Activated naive CD8-positive, alpha-beta T cell treated with anti-CD3 and anti-CD28 coated beads, Interleukin-2, amount 50 U/mL, for 24 hours (primary cell): ENCODE measurements around the gene CDH23.

Experiments used
- ATAC-seq: fragments of 150-1000 bp; cut with Tn5 transposase; one replicate; pipeline ENCODE4 v1.10.0; 2021
- DNase-seq: peaks from one replicate; pipeline ENCODE4 v3.0.0; 2021
- H3K27ac Mint-ChIP-seq: one replicate; pipeline ENCODE4 v1.8.0; 2021; ENCODE audit warnings: mild to moderate bottlenecking, mixed read lengths
- H3K27me3 Mint-ChIP-seq: one replicate; pipeline ENCODE4 v1.8.0; 2021; ENCODE audit warnings: mixed read lengths
- H3K36me3 Mint-ChIP-seq: one replicate; pipeline ENCODE4 v1.8.0; 2021; ENCODE audit warnings: low read depth, mixed read lengths
- H3K4me1 Mint-ChIP-seq: one replicate; pipeline ENCODE4 v1.8.0; 2021; ENCODE audit warnings: mixed read lengths
- H3K4me3 Mint-ChIP-seq: one replicate; pipeline ENCODE4 v1.8.0; 2021; ENCODE audit warnings: mild to moderate bottlenecking, moderate library complexity, mixed read lengths
- H3K9me3 Mint-ChIP-seq: one replicate; pipeline ENCODE4 v1.8.0; 2021; ENCODE audit warnings: mixed read lengths

CDH23 gene

DNA sequence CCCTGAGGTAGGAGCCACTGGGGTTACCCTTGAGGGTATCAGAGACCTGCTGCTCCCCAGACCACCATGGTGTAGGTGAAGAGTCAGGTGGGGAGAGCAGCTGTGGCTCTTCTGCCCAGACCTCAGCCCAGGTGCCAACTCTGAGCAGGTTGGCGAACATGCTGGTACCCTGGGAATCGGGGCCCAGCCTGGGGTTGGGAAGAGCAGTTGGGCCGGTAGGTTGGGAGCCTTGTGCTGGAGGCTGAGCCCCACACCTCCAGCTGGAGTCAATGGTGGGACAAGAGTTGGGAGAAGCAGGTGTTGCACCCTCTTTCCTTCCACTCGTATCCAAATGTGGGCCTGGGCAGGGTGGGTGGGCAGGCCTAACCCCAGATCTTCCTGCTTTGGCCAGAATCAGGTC is 114.5 kb downstream of the CDH23 start:
- Mint-ChIP-seq H3K36me3 (no peaks in the 10 kb centered on the region), H3K9me3 (no peaks in the 10 kb centered on the region), H3K4me3 (no peak overlapping the region), H3K27me3 (no peaks in the 10 kb centered on the region), H3K27ac (no peak overlapping the region), H3K4me1 (no peaks in the 10 kb centered on the region)
- no peak for ATAC-seq
- no peak for DNase-seq

DNA sequence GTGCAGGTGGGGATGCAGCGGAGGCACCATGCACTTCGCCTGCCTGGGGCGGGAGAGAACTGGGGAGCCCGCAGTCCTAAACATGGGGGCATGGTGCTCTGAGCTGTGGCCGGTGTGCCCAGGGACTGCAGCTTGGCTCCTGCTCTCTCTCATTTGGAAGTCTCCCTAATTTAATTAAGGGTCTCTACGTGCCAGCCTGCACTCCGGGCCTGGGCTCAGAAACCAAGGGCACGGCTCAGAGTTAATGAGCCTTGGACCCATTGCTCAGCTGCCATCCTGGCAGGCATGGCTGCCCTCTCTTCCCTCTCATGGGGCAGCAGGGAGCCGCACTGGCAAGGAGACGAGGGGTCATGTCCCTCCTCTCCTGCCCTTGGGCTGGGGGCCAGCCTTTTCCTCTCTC is 115.6 kb downstream of the CDH23 start:
- Mint-ChIP-seq H3K4me3 (no peak overlapping the region), H3K27me3 (no peaks in the 10 kb centered on the region), H3K27ac (no peak overlapping the region), H3K36me3 (no peaks in the 10 kb centered on the region), H3K4me1 (no peaks in the 10 kb centered on the region), H3K9me3 (no peaks in the 10 kb centered on the region)
- ATAC-seq, result no peak
- DNase-seq, result no peak

DNA sequence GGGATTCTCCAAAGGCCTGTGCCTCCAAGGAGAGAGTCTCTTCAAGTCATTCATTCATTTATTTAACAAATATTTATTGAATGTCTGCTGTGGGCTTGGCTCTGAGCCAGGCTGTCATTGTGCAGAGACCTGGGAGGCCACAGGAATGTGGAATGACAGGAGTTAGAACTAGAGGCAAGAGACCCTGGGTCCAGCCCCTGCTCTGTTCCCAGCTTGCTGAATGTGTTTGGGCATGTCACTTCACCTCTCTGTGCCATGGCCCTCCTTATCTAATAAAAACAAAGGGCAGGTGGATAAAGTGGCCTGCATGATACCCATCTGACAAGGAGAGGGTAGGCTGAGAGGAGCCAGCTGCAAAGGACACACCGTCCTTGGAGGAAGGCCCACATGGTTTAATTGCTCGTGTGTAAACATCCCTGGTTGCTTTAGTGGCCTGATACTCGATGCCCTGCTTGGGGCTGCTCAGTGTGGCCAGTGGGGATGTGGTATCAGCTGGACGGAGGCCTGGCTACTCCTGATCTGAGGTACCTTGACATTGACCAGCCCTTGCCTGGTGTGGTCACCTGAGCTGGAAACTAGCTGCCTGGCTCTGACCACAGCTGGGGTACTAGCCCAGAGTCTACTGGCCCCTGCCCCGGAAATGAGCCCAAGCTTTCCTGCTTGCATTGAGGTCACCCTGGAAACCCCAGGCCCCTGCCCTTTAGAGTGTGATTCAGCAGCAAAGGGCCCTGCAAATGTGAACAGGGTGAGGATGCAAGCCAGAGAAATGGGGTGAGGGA is 116.2 kb downstream of the CDH23 start:
- no peak overlapping the region for H3K27ac Mint-ChIP-seq
- H3K9me3 Mint-ChIP-seq, result no peaks in the 10 kb centered on the region
- no peak for ATAC-seq
- no peaks in the 10 kb centered on the region for H3K4me1 Mint-ChIP-seq
- no peak overlapping the region for H3K4me3 Mint-ChIP-seq
- no peak for DNase-seq
- H3K27me3 Mint-ChIP-seq, result no peaks in the 10 kb centered on the region
- H3K36me3 Mint-ChIP-seq, result no peaks in the 10 kb centered on the region

DNA sequence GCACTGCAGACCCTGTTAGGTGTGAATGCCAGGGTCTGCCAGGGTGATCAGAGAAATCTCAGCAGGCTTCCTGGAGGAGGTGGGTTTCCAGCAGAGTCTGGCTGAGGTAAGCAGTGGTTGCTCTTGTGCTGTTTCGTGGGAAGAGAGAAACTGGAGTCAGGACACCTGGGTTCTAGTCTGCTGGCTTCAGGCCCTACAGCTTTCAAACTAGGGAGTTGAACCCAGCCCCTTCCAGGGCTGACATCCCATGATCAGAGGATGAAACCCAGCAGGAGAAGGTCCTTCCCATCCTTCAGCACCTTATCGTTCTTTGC is 116.8 kb downstream of the CDH23 start:
- no peak for DNase-seq
- ATAC-seq, result no peak
- H3K4me1 Mint-ChIP-seq, result no peaks in the 10 kb centered on the region
- H3K27me3 Mint-ChIP-seq, result no peaks in the 10 kb centered on the region
- no peak overlapping the region for H3K27ac Mint-ChIP-seq
- no peak overlapping the region for H3K4me3 Mint-ChIP-seq
- no peaks in the 10 kb centered on the region for H3K36me3 Mint-ChIP-seq
- no peaks in the 10 kb centered on the region for H3K9me3 Mint-ChIP-seq

DNA sequence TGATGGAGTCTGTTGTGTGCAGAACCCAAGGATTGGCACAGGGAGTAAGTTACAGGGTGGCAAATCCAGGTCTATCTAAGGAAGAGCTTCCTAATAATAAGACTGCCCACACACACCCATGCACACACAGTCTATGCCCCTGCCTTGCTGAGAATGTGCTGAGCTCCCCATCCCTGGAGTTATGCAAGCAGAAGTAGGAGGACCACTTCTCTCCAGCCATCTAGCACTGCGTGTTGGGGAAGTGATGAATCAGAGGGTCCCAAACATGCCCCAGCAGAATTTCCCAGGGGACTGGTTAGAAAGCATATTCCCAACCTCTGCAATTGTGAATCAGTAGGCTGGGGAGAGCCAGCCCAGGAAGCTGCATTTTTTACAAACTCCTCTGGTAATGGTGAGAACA is 117.2 kb downstream of the CDH23 start:
- H3K4me3 Mint-ChIP-seq, result no peak overlapping the region
- no peak for DNase-seq
- H3K27ac Mint-ChIP-seq, result no peak overlapping the region
- no peaks in the 10 kb centered on the region for H3K27me3 Mint-ChIP-seq
- no peaks in the 10 kb centered on the region for H3K9me3 Mint-ChIP-seq
- ATAC-seq, result no peak
- H3K4me1 Mint-ChIP-seq, result no peaks in the 10 kb centered on the region
- H3K36me3 Mint-ChIP-seq, result no peaks in the 10 kb centered on the region

DNA sequence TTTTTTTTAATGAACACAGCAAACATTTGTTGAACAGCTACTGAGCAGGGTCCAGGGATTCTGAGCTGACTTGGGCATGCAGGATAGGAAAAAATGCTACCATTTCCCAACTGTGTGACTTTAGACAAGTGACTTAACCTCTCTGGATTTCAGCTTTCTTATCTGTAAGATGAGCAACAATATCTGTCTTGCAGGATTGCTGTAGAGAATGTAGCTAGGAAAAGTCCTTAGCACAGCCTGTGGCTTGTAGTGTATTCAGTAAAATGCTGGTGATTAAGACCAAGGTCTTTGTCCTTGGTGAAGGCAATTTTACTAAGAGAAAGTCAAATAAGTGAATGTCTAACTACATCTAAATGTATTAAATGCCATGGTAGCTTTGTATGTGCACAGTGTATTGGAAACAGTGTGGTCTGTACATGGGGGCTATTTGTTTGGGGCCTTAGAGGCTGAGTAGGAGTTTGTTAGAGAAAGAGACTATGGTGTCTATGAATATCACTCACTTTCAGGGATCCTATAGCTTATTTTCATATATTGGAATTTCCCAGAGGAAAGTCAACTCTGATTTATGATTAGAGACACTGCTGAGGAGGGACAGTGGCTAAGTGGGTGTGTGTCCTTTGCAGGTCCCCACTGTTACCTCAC is 118.9 kb downstream of the CDH23 start:
- DNase-seq (no peak), ATAC-seq (no peak)
- Mint-ChIP-seq H3K27ac (no peak overlapping the region), H3K36me3 (no peaks in the 10 kb centered on the region), H3K4me3 (no peak overlapping the region), H3K4me1 (no peaks in the 10 kb centered on the region), H3K9me3 (no peaks in the 10 kb centered on the region), H3K27me3 (no peaks in the 10 kb centered on the region)

DNA sequence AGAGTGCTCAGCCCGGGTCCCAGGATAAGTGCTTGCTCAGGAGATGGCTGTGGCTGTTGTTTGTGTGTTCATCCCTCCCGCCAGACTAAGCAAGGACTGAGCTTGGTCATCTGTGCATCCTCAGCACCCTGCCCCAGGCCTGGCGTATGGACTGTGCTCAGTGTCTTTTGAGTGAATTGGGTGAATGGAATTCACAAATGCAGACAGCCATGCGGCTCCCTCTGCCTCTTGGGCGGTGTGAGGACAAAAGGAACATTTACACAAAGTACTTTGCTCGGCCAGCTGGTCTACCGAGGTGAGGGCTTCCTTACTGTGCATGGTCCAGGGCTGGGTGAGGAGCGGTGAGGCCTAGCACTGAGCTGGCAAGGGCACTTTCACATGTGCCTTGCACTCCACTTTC is 120.2 kb downstream of the CDH23 start:
- no peaks in the 10 kb centered on the region for H3K9me3 Mint-ChIP-seq
- H3K4me3 Mint-ChIP-seq, result no peak overlapping the region
- H3K36me3 Mint-ChIP-seq, result no peaks in the 10 kb centered on the region
- no peak overlapping the region for H3K27ac Mint-ChIP-seq
- no peak for ATAC-seq
- no peaks in the 10 kb centered on the region for H3K4me1 Mint-ChIP-seq
- H3K27me3 Mint-ChIP-seq, result no peaks in the 10 kb centered on the region
- no peak for DNase-seq

DNA sequence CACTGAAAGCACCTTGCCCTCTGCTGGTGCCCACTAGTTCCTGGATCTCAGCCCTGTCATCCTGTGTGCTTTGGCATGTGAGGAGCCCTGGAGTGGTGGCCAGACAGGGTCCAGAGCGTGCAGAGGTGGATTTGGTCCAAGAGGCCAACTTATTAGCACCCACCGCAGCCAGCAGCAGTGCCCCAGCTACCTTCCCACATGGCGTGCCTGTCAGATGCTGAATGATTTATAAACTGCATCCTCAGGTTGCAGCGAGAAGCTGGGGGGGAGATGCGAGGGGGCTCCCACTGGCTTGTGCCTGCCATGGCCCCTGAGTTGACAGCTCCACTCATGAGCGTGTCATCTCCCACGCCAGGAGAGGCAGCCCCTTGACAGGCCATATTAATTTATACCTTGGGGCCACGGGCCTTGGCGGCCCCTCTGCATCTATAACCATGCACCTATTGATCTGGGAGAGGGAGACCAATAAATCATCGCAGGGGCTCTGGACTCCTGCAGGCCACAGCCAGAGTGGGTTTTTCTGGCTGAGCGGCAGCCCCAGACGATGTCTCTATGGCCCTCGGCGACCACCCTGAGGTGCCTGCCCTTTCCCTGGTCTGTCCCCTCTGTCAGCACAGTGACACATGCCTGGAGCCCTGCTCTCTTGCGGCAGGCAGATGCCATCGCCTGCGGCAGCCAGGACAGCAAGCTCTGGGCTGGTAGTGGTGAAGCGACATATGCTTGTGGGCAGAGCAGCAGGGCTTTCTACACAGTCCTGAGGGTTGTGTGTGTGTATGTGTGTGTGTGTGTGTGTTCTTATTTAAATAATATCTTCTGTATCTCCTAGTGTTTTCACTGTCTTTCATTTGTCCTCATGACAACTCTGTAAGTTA is 120.8 kb downstream of the CDH23 start:
- H3K4me3 Mint-ChIP-seq, result no peak overlapping the region
- H3K4me1 Mint-ChIP-seq, result no peaks in the 10 kb centered on the region
- peaks cover 4% of the 10 kb centered on the region for H3K27me3 Mint-ChIP-seq
- no peak for DNase-seq
- H3K36me3 Mint-ChIP-seq, result no peaks in the 10 kb centered on the region
- no peaks in the 10 kb centered on the region for H3K9me3 Mint-ChIP-seq
- no peak for ATAC-seq
- H3K27ac Mint-ChIP-seq, result no peak overlapping the region

DNA sequence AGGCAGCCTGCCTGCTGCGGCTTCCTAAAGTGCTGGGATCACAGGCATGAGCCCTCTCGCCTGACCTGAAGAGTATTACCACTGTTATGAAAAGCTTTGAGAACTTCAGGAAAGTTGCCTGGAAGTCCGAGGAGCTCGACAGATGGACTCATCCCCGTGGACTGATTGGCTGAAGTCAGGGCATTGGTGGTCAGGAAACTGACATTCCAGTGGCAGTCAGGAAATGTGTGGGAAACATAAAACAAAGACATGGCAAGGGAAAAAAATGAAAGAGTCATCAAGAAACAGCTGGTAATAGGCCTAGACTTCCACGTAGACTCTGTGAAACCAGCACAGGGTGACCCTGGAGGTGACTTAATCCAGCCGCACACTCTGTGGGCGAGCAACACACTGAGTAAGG is 123.3 kb downstream of the CDH23 start:
- peaks cover 14% of the 10 kb centered on the region for H3K27me3 Mint-ChIP-seq

DNA sequence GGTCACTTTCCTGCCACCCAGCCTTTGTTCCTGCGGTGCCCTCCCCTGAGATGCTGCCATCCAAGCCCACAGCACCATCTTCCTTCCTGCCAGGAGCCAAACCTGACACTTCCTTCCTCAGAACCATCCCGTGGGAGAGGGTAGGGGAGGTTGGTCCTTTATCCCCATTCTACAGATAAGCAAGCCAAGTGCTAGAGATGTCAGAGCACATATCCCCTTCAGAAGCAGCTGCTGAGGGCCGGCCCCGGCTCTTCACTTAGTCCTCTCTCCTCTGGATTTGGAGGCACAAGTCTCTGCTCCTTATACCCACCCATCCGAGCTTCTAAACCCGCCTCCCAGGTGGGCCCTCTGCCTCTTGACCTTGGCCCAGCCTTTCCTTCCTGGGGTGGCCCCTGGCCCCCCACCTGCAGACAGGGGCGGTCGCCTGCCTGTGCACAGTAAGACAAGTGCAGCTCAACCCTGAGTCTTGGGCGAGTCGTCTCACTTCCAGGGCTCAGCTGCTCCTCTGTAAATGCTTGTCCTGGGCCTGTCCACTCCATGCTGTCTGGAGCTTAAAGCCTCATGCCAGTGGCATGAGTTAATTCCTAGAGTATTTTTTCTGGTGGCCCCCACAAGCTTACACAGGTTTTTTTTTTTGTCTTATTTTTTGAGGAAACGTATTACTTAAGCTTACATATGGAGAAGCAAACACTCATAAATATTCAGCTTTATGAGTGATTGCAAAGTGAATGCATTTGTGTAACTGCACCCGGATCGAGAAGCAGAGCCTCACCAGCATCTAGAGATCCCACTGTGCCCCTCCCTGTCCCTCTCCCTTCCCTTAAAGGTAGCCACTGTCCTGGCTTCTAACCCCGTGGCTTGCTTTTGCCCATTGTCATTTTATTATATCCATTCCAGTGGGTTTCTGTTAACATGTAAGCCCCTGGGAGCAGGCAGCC is 125.1 kb downstream of the CDH23 start:
- Mint-ChIP-seq H3K36me3 (no peaks in the 10 kb centered on the region), H3K27me3 (peaks cover 14% of the 10 kb centered on the region), H3K4me1 (no peaks in the 10 kb centered on the region), H3K4me3 (no peak overlapping the region), H3K27ac (no peak overlapping the region), H3K9me3 (no peaks in the 10 kb centered on the region)
- DNase-seq (no peak), ATAC-seq (no peak)

More for the DNA sequence above, 123.3 kb downstream of the CDH23 start:
- no peak for ATAC-seq
- no peak for DNase-seq
- Mint-ChIP-seq H3K9me3 (no peaks in the 10 kb centered on the region), H3K4me3 (no peak overlapping the region), H3K36me3 (no peaks in the 10 kb centered on the region), H3K27ac (no peak overlapping the region), H3K4me1 (no peaks in the 10 kb centered on the region)

DNA sequence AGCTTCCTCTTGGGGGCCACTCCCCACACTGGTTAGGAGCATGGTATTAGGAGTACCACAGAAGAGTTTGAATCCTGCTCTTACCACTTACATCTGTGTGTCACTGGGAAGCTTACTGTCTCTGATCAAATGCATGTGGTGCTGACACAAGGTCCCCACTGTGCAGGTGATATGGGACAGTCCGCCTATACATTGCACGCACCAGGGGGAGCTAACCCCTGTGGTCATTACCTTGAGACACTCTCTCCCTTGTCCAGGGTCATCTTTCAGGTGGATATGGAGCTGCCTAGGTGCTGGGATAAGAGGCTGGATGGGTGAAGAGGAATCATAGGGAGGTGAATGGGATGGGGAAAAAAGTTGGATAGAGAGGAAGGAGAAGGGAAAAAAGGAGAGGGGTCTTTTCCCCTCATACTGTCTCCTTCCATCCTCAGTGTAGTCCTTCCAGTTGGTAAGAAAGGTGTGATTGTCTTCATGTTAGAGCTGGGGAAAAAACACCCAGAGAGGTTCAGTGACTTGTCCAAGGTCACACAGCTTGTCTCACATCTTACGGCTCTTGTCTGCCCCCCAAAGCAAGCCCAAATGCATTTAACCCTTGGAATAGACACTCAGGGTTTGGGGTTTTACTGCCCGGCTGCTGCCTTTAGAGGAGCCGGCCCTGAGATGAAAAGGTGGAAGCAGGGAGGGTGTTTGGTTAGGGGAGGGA is 125.9 kb downstream of the CDH23 start:
- Mint-ChIP-seq H3K27me3 (peaks cover 14% of the 10 kb centered on the region), H3K36me3 (no peaks in the 10 kb centered on the region), H3K9me3 (no peaks in the 10 kb centered on the region), H3K4me1 (no peaks in the 10 kb centered on the region), H3K4me3 (no peak overlapping the region), H3K27ac (no peak overlapping the region)
- DNase-seq (no peak), ATAC-seq (no peak)

DNA sequence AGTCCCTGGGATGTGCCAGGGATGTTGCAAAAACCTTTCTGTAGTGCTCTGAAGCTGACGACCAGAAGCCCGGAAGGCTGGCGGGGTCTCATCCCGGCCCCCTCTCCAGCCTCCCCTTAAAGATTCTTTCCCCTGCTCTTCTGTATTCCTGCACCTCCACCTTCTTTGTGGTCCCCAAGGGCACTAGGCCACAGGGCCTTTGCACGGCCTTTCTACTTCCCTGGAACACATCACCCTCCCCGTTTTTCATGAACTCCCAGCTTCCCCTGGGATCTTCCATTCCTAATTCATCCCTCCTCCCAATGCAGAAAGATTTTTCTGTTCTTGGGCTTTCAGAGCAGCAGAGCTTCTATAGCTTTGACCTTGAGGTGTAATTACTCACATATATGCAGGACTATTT is 127.0 kb downstream of the CDH23 start:
- Mint-ChIP-seq H3K4me3 (no peak overlapping the region), H3K27ac (no peak overlapping the region), H3K9me3 (no peaks in the 10 kb centered on the region), H3K27me3 (peaks cover 14% of the 10 kb centered on the region), H3K4me1 (no peaks in the 10 kb centered on the region), H3K36me3 (no peaks in the 10 kb centered on the region)
- no peak for DNase-seq
- no peak for ATAC-seq

DNA sequence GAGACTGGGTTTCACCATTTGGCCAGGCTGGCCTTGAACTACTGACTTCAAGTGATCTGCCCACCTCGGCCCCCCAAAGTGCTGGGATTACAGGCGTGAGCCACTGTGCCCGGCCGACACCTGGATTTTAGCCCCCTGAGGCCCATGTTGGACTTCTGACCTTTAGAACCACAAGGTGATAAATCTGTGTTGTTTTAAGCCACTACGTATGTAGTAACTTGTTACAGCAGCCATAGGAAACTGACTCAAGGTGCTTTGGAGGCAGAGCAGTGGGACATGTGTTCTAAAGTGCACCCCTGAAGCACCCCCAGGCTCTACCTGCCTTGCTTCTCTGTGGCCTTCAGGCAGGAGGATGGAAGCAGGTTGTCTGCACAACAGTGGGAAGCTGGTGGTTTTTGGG is 128.4 kb downstream of the CDH23 start:
- no peak overlapping the region for H3K4me3 Mint-ChIP-seq
- H3K36me3 Mint-ChIP-seq, result no peaks in the 10 kb centered on the region
- DNase-seq, result no peak
- H3K9me3 Mint-ChIP-seq, result no peaks in the 10 kb centered on the region
- H3K4me1 Mint-ChIP-seq, result no peaks in the 10 kb centered on the region
- H3K27ac Mint-ChIP-seq, result no peak overlapping the region
- ATAC-seq, result no peak
- H3K27me3 Mint-ChIP-seq, result peaks cover 14% of the 10 kb centered on the region

DNA sequence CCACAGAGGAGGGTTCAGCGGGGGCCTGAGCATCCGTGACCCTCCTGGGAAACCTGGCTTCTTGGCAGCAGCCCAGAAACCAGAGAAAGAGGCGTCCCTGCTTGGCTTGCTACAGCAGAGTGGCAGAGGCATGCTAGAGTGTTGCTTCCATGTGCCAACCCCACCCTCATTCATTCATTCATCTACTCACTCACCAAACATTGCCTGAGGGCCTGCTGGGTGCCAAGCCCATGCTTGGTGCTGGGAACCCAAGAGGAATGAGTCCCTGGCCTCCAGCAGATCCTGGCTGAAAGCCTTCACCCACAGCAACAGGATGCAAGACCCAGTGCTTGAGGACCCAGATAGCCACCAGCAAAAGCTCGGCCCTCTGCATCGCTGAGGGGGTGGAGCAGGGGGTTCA is 129.0 kb downstream of the CDH23 start:
- no peaks in the 10 kb centered on the region for H3K36me3 Mint-ChIP-seq
- H3K9me3 Mint-ChIP-seq, result no peaks in the 10 kb centered on the region
- H3K27ac Mint-ChIP-seq, result no peak overlapping the region

More for the DNA sequence above, 129.0 kb downstream of the CDH23 start:
- Mint-ChIP-seq H3K4me3 (no peak overlapping the region), H3K27me3 (peaks cover 14% of the 10 kb centered on the region), H3K4me1 (peaks cover 2% of the 10 kb centered on the region)
- DNase-seq (no peak), ATAC-seq (no peak)
